Mucosa of descending colon (tissue), 3 donors: ENCODE measurements around the gene HUNK. TPM values are rescaled to one million over a fixed set of nuclear protein-coding genes. Genes with fewer than 3 reads are reported as not detected.

Experiments
- ATAC-seq: fragments of 200-7000 bp; cut with Tn5 transposase; one replicate; pipeline ENCODE4 v1.9.1; 2020; ENCODE audit warnings: mild to moderate bottlenecking, moderate library complexity
- DNase-seq, 3 donors: peaks; one replicate each; pipeline ENCODE4 v3.0.0-alpha.2; 2020
- H3K36me3 ChIP-seq: fragments of 200-600 bp; one replicate; pipeline ENCODE4 v1.8.0; 2021; ENCODE audit warnings: low read depth, mild to moderate bottlenecking
- H3K4me1 ChIP-seq: fragments of 200-600 bp; one replicate; pipeline ENCODE4 v1.8.0; 2021; ENCODE audit warnings: low read depth, mild to moderate bottlenecking
- H3K4me3 ChIP-seq: fragments of 200-600 bp; one replicate; pipeline ENCODE4 v1.8.0; 2021; ENCODE audit warnings: mild to moderate bottlenecking
- H3K9me3 ChIP-seq: fragments of 200-600 bp; one replicate; pipeline ENCODE4 v1.8.0; 2021; ENCODE audit warnings: mild to moderate bottlenecking
- CTCF ChIP-seq: fragments of 200-600 bp; IDR thresholded peaks from one replicate; pipeline ENCODE4 v1.8.0; 2022; ENCODE audit warnings: antibody characterized with exemption, mild to moderate bottlenecking
- intact Hi-C, 2 donors: fragments of 100-400 bp; cut with DNase I in 1 of 2; cut with micrococcal nuclease in 1 of 2; formaldehyde crosslinking; loops; one replicate each; pipeline versions ENCODE4 v1.11.0 to v1.11.1; 2022; cut with DNase I, micrococcal nuclease
- total RNA-seq, 3 donors: library from RNA; stranded (reverse); fragmentation: NEBNext Ultra II Directional in 2 of 3; extraction: Animal tissue kit (Norgen Biotek cat#: 25700) in 2 of 3; gene quantifications; one replicate each; pipeline versions ENCODE4 v1.2.1 to v1.2.4, GENCODE V29; 2021 to 2023
- donor health status: DM: no; HTN: no; CAD: no; lungs with moderate emphysema.
- donor health status: DM: no; HTN: no; CAD: no.
- donor health status: DM: no; HTN: yes; CAD: no.

Gene HUNK
- total RNA-seq, 3 donors from 2014 or later, result 3.8 to 12.3 (median 11.0) TPM

DNA sequence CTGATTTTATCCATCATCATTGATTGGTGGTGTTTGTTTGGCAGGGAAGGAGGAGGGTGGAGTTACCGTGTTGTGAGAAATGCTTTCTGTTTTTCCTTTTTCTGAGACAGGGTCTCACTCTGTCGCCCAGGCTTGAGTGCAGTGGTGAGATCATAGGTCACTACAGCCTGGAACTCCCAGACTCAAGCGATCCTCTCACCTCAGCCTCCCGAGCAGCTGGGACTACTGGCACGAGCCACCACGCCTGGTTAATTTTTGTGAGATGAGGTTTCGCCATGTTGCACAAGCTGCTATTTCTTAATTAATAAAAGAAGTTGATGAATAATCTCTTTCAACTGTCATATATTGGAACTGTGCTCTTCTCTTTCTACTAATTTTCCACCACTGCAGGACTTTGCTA is 44.3 kb downstream of the HUNK start:
- intact Hi-C loops, result no loop called here
- Histone ChIP-seq H3K4me3 (no peak overlapping the region), H3K36me3 (no peaks in the 10 kb centered on the region), H3K4me1 (no peaks in the 10 kb centered on the region), H3K9me3 (no peaks in the 10 kb centered on the region)
- TF ChIP-seq CTCF, result no peak
- no peak for ATAC-seq
- DNase-seq, result no peak

DNA sequence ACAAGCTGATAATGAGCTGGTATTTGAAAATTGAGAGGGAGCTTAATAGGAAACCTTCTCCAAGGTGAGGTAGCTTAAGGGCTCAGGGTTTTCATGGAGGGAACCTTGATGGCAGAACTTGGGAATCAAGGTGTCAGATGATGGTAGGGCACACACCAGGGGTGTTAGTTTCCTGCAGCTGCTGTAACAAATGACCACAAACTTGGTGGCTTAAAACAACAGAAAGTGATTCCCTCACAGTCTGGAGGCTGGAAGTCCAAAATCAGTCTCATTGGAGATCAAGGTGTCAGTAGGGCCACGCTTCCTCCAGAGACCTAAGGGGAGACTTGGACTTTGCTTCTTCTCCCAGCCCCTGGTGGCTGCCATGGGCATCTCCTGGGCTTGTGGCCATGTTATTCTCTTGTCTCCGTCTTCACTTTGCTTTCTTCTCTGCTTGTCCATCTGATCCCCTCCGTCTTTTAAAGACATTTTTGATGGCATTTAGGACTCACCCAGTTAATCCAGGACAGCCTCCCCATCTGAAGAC is 45.5 kb downstream of the HUNK start:
- no peak for DNase-seq

GRCh38 chr21:31920275-31920674 is 47.5 kb downstream of the HUNK start:
- H3K36me3 ChIP-seq, result no peaks in the 10 kb centered on the region
- intact Hi-C loops, result no loop called here
- DNase-seq (no peak), ATAC-seq (no peak)
- no peak for TF ChIP-seq CTCF
- H3K9me3 ChIP-seq, result no peaks in the 10 kb centered on the region
- H3K4me1 ChIP-seq, result no peaks in the 10 kb centered on the region
- no peak overlapping the region for H3K4me3 ChIP-seq

More for the DNA sequence above, 45.5 kb downstream of the HUNK start:
- H3K36me3 ChIP-seq, result no peaks in the 10 kb centered on the region
- no peaks in the 10 kb centered on the region for H3K4me1 ChIP-seq
- no peaks in the 10 kb centered on the region for H3K9me3 ChIP-seq
- TF ChIP-seq CTCF, result no peak
- ATAC-seq, result no peak
- no peak overlapping the region for H3K4me3 ChIP-seq
- intact Hi-C loops, result no loop called here

DNA sequence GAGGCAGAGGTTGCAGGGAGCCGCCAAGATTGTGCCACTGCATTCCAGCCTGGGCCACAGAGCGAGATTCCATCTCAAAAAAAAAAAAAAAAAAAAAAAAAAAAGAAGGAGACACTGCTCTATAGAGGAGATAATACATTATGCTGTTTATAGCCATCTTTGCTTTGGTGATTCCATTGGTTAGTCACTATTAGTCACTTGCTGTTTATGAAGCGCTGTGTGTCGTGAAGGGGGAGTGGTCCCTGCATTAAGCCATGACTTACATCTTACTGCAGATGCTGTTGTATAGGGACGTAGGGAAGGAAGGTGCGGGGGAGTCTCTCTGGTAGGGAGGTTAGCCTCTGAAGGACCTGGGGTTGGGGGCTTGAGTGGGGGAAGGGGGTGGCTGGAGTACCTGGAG is 48.3 kb downstream of the HUNK start:
- no peak for DNase-seq
- intact Hi-C loops, result no loop called here
- Histone ChIP-seq H3K4me3 (no peak overlapping the region), H3K4me1 (no peaks in the 10 kb centered on the region), H3K9me3 (no peaks in the 10 kb centered on the region), H3K36me3 (no peaks in the 10 kb centered on the region)
- ATAC-seq, result no peak
- no peak for TF ChIP-seq CTCF

DNA sequence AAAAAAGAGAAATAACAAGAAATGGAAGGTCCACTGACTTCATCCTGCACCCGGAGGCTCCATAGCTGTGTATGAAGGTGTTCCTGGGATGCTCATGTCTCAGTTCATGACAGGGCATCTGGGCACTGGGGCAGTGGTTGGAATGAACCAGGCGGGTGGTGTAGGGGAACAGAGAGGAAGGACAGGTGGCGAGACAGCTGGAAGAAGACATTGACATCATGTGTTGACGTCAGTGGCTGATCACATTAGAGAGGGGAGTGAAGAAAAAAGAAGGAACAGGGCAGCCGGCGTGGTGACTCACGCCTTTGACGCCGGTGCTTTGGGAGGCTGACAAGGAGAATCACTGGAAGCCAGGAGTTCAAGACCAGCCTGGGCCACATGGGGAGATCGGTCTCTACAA is 50.1 kb downstream of the HUNK start:
- Histone ChIP-seq H3K4me3 (no peak overlapping the region), H3K9me3 (no peaks in the 10 kb centered on the region), H3K4me1 (no peaks in the 10 kb centered on the region), H3K36me3 (no peaks in the 10 kb centered on the region)
- intact Hi-C loops, result no loop called here
- DNase-seq, result no peak
- no peak for TF ChIP-seq CTCF
- no peak for ATAC-seq

GRCh38 chr21:31923756-31924155 is 50.9 kb downstream of the HUNK start:
- TF ChIP-seq CTCF, result no peak
- intact Hi-C loops, result no loop called here
- DNase-seq (no peak), ATAC-seq (no peak)
- Histone ChIP-seq H3K36me3 (no peaks in the 10 kb centered on the region), H3K4me1 (no peaks in the 10 kb centered on the region), H3K9me3 (no peaks in the 10 kb centered on the region), H3K4me3 (no peak overlapping the region)
